ENCODE measurements around the gene SLMAP.

SLMAP gene

GRCh38 chr3:57793737-57794187 is 37.7 kb downstream of the SLMAP start:
- H3F3A ChIP-seq (ENCODE audit: insufficient read depth), result peaks cover 4% of the 10 kb centered on the region; the same call in 1 of the 2 replicates
- H3K9me2 ChIP-seq (replicated peaks; ENCODE audit: insufficient read depth, low read length), result no peaks in the 10 kb centered on the region
- no peak overlapping the region for H2AFZ ChIP-seq (ENCODE audit: low read depth, low read length, severe bottlenecking)
- H3K9me3 ChIP-seq (ENCODE audit: insufficient read depth, low read length), result no peaks in the 10 kb centered on the region
- no peaks in the 10 kb centered on the region; the same call in 1 of the 2 replicates for H4K20me1 ChIP-seq (ENCODE audit: low read depth, low read length)
- H3K79me2 ChIP-seq (ENCODE audit: insufficient read depth, low read length), result peaks cover 90% of the 10 kb centered on the region
- TF ChIP-seq EZH2phosphoT487 (conservative IDR thresholded peaks at IDR 0.05; ENCODE audit: low read length), result no peak
- TF ChIP-seq CTCF (IDR thresholded peaks at IDR 0.05; ENCODE audit: insufficient read depth, low read length, poor library complexity, severe bottlenecking), result no peak
- H3K36me3 ChIP-seq (ENCODE audit: low read length), result 0 out of 2 replicates have a peak, but pooled peaks cover 2% of the 10 kb centered on the region
- no peak overlapping the region for H3K4me3 ChIP-seq (ENCODE audit: insufficient read depth, low read length, poor library complexity, severe bottlenecking)
- H3K27me3 ChIP-seq (ENCODE audit: low read length), result no peaks in the 10 kb centered on the region
- no peak overlapping the region for H3K27ac ChIP-seq (ENCODE audit: low read depth, low read length)
- H3K4me2 ChIP-seq (ENCODE audit: low read depth, low read length, poor library complexity, severe bottlenecking), result no peak overlapping the region
- H3K9ac ChIP-seq (ENCODE audit: low read length), result no peak overlapping the region

GRCh38 chr3:57794501-57794900 is 38.4 kb downstream of the SLMAP start:
- Histone ChIP-seq H3K36me3 (ENCODE audit: low read length) (0 out of 2 replicates have a peak, but pooled peaks cover 2% of the 10 kb centered on the region), H3K4me3 (ENCODE audit: insufficient read depth, low read length, poor library complexity, severe bottlenecking) (no peak overlapping the region), H3K79me2 (ENCODE audit: insufficient read depth, low read length) (peaks cover 90% of the 10 kb centered on the region), H4K20me1 (ENCODE audit: low read depth, low read length) (no peaks in the 10 kb centered on the region; the same call in 1 of the 2 replicates), H3K27ac (ENCODE audit: low read depth, low read length) (no peak overlapping the region), H3K9me3 (ENCODE audit: insufficient read depth, low read length) (no peaks in the 10 kb centered on the region), H3F3A (ENCODE audit: insufficient read depth) (peaks cover 4% of the 10 kb centered on the region; the same call in 1 of the 2 replicates), H3K9ac (ENCODE audit: low read length) (no peak overlapping the region), H3K9me2 (replicated peaks; ENCODE audit: insufficient read depth, low read length) (no peaks in the 10 kb centered on the region), H3K4me2 (ENCODE audit: low read depth, low read length, poor library complexity, severe bottlenecking) (no peak overlapping the region), H2AFZ (ENCODE audit: low read depth, low read length, severe bottlenecking) (no peak overlapping the region), H3K27me3 (ENCODE audit: low read length) (no peaks in the 10 kb centered on the region)
- TF ChIP-seq CTCF (IDR thresholded peaks at IDR 0.05; ENCODE audit: insufficient read depth, low read length, poor library complexity, severe bottlenecking) (no peak), EZH2phosphoT487 (conservative IDR thresholded peaks at IDR 0.05; ENCODE audit: low read length) (no peak)

GRCh38 chr3:57794951-57795350 is 38.8 kb downstream of the SLMAP start:
- no peak overlapping the region for H3K27ac ChIP-seq (ENCODE audit: low read depth, low read length)
- H3K27me3 ChIP-seq (ENCODE audit: low read length), result no peaks in the 10 kb centered on the region
- no peak overlapping the region for H3K4me2 ChIP-seq (ENCODE audit: low read depth, low read length, poor library complexity, severe bottlenecking)
- peaks cover 4% of the 10 kb centered on the region; the same call in 1 of the 2 replicates for H3F3A ChIP-seq (ENCODE audit: insufficient read depth)
- peaks cover 92% of the 10 kb centered on the region for H3K79me2 ChIP-seq (ENCODE audit: insufficient read depth, low read length)
- no peak overlapping the region for H3K9ac ChIP-seq (ENCODE audit: low read length)
- H3K9me2 ChIP-seq (replicated peaks; ENCODE audit: insufficient read depth, low read length), result no peaks in the 10 kb centered on the region
- no peak overlapping the region for H2AFZ ChIP-seq (ENCODE audit: low read depth, low read length, severe bottlenecking)
- no peaks in the 10 kb centered on the region for H3K9me3 ChIP-seq (ENCODE audit: insufficient read depth, low read length)
- H3K4me3 ChIP-seq (ENCODE audit: insufficient read depth, low read length, poor library complexity, severe bottlenecking), result no peak overlapping the region
- no peaks in the 10 kb centered on the region; the same call in 1 of the 2 replicates for H4K20me1 ChIP-seq (ENCODE audit: low read depth, low read length)
- TF ChIP-seq CTCF (IDR thresholded peaks at IDR 0.05; ENCODE audit: insufficient read depth, low read length, poor library complexity, severe bottlenecking) (no peak), EZH2phosphoT487 (conservative IDR thresholded peaks at IDR 0.05; ENCODE audit: low read length) (no peak)
- H3K36me3 ChIP-seq (ENCODE audit: low read length), result 0 out of 2 replicates have a peak, but pooled peaks cover 2% of the 10 kb centered on the region
